WTC11 (cell line): ENCODE measurements around the gene GTPBP6.

Source experiments
- ARID4B ChIP-seq: sonication (generic); formaldehyde crosslinking; IDR thresholded peaks from 2 replicates; pipeline ENCODE4 v1.8.0; 2023; ENCODE audit warnings: missing genetic modification reagents, mild to moderate bottlenecking, borderline replicate concordance
- ATF6 ChIP-seq: sonication (generic); formaldehyde crosslinking; IDR thresholded peaks from 2 replicates; pipeline ENCODE4 v1.8.1; 2023; ENCODE audit warnings: mild to moderate bottlenecking, missing genetic modification reagents
- CREB1 ChIP-seq: sonication (generic); formaldehyde crosslinking; IDR thresholded peaks from 2 replicates; pipeline ENCODE4 v1.8.0; 2023; ENCODE audit warnings: mild to moderate bottlenecking, missing genetic modification reagents
- ERG ChIP-seq: fragments of 250-450 bp; sonication (Bioruptor Pico); IDR thresholded peaks from 2 replicates; pipeline ENCODE4 v1.8.0; 2021; ENCODE audit warnings: mild to moderate bottlenecking
- JUN ChIP-seq: sonication (generic); formaldehyde crosslinking; IDR thresholded peaks from 2 replicates; pipeline ENCODE4 v1.8.0; 2023; ENCODE audit warnings: mild to moderate bottlenecking, missing genetic modification reagents
- NR3C1 ChIP-seq: sonication (generic); formaldehyde crosslinking; conservative IDR thresholded peaks from 2 replicates; pipeline ENCODE4 v1.8.1; 2023; ENCODE audit warnings: low read depth, mild to moderate bottlenecking, missing genetic modification reagents
- SMAD3 ChIP-seq: sonication (generic); formaldehyde crosslinking; IDR thresholded peaks from 2 replicates; pipeline ENCODE4 v1.8.0; 2022; ENCODE audit warnings: missing genetic modification reagents, mild to moderate bottlenecking, borderline replicate concordance
- STAT6 ChIP-seq: sonication (generic); formaldehyde crosslinking; conservative IDR thresholded peaks from 2 replicates; pipeline ENCODE4 v1.8.1; 2023; ENCODE audit warnings: mild to moderate bottlenecking, low read depth, missing genetic modification reagents, moderate library complexity
- TCF7 ChIP-seq: sonication (generic); formaldehyde crosslinking; IDR thresholded peaks from 2 replicates; pipeline ENCODE4 v1.8.0; 2022; ENCODE audit warnings: mild to moderate bottlenecking, low read depth, missing genetic modification reagents, moderate library complexity
- ZBTB43 ChIP-seq: sonication (generic); formaldehyde crosslinking; IDR thresholded peaks from 2 replicates; pipeline ENCODE4 v1.8.1; 2023; ENCODE audit warnings: mild to moderate bottlenecking, missing genetic modification reagents
- ZSCAN18 ChIP-seq: fragments of 250-450 bp; sonication (Bioruptor Pico); IDR thresholded peaks from 2 replicates; pipeline ENCODE4 v2.1.2; 2022; ENCODE audit warnings: mild to moderate bottlenecking, moderate library complexity
- TF ChIP-seq, protein P1 (sequence below): sonication (generic); formaldehyde crosslinking; IDR thresholded peaks from 2 replicates; pipeline ENCODE4 v1.8.0; 2023; ENCODE audit warnings: missing genetic modification reagents
- TF ChIP-seq, protein P2 (sequence below): fragments of 200-600 bp; IDR thresholded peaks from 2 replicates; pipeline ENCODE4 v1.8.0; 2022; ENCODE audit warnings: antibody characterized with exemption
- TF ChIP-seq, protein P3 (sequence below): sonication (generic); formaldehyde crosslinking; IDR thresholded peaks from 2 replicates; pipeline ENCODE4 v1.8.0; 2022; ENCODE audit warnings: mild to moderate bottlenecking, missing genetic modification reagents

DNA sequence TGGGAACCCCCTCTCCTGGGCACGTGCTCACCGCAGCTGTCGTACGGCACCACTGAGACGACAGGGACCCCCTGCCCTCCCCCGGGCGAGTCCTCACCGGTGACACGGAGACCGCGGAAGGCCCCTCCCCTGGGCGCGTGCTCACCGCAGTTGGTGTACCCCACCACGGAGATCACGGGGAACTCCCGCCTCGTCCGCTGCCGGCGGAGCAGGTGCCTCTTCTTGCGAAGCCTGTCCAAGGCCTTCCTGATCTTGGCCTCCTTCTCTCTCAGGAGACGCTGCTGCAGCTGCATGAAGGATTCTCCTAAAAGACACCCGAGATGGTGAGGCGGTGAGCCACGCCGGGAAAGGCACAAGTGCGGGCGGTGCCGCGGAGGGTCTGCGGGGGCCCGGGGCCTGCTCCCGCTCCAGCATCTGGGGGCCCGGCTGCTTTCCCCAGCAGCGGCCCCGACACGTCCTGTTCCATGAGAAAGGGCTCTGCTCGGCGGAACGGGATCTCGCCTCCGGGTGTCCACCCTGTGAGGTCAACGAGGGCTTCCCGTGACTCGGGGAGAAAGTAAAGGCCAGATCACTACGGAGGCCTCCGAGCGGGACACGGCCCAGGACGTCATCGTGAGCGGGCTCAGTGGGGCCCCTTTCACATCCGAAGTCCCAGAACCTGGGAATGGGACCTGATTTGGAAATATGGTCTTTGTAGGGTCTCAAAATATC, 5.8 kb downstream of the GTPBP6 start:
- TF ChIP-seq, protein P1, sequence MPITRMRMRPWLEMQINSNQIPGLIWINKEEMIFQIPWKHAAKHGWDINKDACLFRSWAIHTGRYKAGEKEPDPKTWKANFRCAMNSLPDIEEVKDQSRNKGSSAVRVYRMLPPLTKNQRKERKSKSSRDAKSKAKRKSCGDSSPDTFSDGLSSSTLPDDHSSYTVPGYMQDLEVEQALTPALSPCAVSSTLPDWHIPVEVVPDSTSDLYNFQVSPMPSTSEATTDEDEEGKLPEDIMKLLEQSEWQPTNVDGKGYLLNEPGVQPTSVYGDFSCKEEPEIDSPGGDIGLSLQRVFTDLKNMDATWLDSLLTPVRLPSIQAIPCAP (CRISPR knock-in tag): no peak
- TF ChIP-seq ATF6 (CRISPR knock-in tag) (no peak), NR3C1 (CRISPR knock-in tag) (no peak), ERG (CRISPR knock-in tag) (no peak), JUN (no peak), TCF7 (no peak), ZSCAN18 (CRISPR knock-in tag) (no peak), SMAD3 (CRISPR knock-in tag) (no peak), STAT6 (no peak), ZBTB43 (CRISPR knock-in tag) (no peak), ARID4B (CRISPR knock-in tag) (no peak), CREB1 (CRISPR knock-in tag) (no peak)
- TF ChIP-seq, protein P2, sequence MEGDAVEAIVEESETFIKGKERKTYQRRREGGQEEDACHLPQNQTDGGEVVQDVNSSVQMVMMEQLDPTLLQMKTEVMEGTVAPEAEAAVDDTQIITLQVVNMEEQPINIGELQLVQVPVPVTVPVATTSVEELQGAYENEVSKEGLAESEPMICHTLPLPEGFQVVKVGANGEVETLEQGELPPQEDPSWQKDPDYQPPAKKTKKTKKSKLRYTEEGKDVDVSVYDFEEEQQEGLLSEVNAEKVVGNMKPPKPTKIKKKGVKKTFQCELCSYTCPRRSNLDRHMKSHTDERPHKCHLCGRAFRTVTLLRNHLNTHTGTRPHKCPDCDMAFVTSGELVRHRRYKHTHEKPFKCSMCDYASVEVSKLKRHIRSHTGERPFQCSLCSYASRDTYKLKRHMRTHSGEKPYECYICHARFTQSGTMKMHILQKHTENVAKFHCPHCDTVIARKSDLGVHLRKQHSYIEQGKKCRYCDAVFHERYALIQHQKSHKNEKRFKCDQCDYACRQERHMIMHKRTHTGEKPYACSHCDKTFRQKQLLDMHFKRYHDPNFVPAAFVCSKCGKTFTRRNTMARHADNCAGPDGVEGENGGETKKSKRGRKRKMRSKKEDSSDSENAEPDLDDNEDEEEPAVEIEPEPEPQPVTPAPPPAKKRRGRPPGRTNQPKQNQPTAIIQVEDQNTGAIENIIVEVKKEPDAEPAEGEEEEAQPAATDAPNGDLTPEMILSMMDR: no peak
- TF ChIP-seq, protein P3, sequence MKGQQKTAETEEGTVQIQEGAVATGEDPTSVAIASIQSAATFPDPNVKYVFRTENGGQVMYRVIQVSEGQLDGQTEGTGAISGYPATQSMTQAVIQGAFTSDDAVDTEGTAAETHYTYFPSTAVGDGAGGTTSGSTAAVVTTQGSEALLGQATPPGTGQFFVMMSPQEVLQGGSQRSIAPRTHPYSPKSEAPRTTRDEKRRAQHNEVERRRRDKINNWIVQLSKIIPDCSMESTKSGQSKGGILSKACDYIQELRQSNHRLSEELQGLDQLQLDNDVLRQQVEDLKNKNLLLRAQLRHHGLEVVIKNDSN (CRISPR knock-in tag): no peak
